ENCODE data around the gene CDH20.

The CDH20 gene

DNA sequence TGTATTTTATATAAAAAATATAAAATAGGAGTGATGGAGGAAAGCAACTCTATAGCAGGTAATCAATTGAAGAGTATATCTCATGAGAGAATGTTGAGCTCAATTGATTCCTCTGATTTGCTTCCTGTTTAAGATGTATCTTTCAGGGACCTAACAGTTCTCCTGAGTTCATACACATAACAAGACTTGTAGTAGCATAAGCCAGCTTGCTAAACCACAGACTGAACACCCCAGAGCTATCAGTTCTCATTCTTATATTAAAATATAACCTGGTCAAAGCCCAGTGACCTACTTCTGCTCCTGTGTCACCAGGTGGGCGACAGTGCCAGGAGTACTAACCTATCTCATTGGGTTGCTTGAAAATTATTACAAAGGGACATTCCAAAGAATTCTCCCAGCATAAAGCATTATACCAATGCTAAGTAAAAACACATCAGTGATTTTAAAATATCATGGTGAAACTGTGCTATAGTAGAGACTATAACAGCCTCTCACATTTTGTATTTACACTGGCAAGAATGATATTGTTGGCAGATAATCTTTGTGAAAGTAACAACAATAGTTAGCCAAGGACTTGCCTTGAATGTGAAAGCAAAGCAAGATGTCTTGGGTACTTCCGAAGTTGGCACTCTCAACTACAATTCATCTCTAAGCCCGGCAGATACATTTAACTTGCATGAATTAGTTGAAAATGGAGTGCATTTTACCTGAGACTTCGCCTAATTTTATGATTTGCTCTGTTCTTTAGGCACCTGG, 40.8 kb upstream of the CDH20 start:
- no peak for TF ChIP-seq TAF1 (IDR thresholded peaks at IDR 0.05; ENCODE audit: borderline replicate concordance, insufficient read depth, low read length)
- TF ChIP-seq, protein P1, sequence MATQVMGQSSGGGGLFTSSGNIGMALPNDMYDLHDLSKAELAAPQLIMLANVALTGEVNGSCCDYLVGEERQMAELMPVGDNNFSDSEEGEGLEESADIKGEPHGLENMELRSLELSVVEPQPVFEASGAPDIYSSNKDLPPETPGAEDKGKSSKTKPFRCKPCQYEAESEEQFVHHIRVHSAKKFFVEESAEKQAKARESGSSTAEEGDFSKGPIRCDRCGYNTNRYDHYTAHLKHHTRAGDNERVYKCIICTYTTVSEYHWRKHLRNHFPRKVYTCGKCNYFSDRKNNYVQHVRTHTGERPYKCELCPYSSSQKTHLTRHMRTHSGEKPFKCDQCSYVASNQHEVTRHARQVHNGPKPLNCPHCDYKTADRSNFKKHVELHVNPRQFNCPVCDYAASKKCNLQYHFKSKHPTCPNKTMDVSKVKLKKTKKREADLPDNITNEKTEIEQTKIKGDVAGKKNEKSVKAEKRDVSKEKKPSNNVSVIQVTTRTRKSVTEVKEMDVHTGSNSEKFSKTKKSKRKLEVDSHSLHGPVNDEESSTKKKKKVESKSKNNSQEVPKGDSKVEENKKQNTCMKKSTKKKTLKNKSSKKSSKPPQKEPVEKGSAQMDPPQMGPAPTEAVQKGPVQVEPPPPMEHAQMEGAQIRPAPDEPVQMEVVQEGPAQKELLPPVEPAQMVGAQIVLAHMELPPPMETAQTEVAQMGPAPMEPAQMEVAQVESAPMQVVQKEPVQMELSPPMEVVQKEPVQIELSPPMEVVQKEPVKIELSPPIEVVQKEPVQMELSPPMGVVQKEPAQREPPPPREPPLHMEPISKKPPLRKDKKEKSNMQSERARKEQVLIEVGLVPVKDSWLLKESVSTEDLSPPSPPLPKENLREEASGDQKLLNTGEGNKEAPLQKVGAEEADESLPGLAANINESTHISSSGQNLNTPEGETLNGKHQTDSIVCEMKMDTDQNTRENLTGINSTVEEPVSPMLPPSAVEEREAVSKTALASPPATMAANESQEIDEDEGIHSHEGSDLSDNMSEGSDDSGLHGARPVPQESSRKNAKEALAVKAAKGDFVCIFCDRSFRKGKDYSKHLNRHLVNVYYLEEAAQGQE (IDR thresholded peaks at IDR 0.05; ENCODE audit: insufficient read depth in 1 of 2, low read depth in 2 of 2, low read length in 2 of 2) = no peak
- TF ChIP-seq POLR2AphosphoS5 (IDR thresholded peaks at IDR 0.05; ENCODE audit: low read depth, low read length) = no peak
- TF ChIP-seq SIN3A (IDR thresholded peaks at IDR 0.05; ENCODE audit: borderline replicate concordance, insufficient read depth, low read length) = no peak
- no peak for TF ChIP-seq FOXP2 (optimal IDR thresholded peaks at IDR 0.05; ENCODE audit: borderline replicate concordance, extremely low read depth, extremely low read length, insufficient read depth)

DNA sequence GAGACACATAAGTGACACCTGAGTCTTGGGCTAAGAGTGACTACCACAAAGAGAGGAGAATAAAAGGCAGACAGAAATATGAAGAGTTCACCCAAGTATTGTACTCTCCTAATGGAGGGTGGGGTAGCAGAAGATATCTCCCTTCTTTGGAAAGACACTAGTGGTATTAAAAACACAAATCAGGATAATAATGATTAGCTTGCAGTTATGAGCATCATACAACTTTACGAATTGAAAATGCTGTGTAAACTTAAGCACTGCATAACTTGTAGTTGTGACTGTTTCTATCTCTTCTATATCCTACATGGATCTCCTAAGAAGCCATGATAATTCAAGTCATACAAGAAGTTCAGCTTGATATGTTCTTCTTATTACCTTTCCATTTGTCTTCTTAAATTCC, 38.1 kb upstream of the CDH20 start:
- no peak for TF ChIP-seq POLR2AphosphoS5 (IDR thresholded peaks at IDR 0.05; ENCODE audit: low read depth, low read length)

DNA sequence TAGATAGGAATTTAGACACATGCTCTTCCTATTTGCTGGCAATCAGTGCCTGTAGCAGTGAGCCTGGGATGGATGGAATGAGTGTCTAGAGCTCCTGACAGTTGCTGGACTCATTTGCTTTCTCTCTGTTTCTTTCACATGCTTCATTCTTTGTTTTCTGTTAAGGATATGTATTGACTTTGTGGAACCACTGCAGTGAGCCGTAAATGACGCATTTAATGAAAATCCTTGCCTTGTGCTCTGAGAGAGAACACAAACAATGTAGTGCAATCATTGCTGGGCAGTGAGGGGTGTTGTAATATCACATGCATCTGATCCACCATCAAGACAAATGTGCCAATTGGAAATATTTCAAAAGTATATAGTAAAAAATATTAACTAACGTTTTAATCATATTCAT, 25.2 kb upstream of the CDH20 start:
- TF ChIP-seq SIN3A (IDR thresholded peaks at IDR 0.05; ENCODE audit: borderline replicate concordance, insufficient read depth, low read length) = no peak
- no peak for TF ChIP-seq POLR2AphosphoS5 (IDR thresholded peaks at IDR 0.05; ENCODE audit: low read depth, low read length)
- TF ChIP-seq, protein P1 (IDR thresholded peaks at IDR 0.05; ENCODE audit: insufficient read depth in 1 of 2, low read depth in 2 of 2, low read length in 2 of 2) = no peak
- no peak for TF ChIP-seq FOXP2 (optimal IDR thresholded peaks at IDR 0.05; ENCODE audit: borderline replicate concordance, extremely low read depth, extremely low read length, insufficient read depth)
- no peak for TF ChIP-seq TAF1 (IDR thresholded peaks at IDR 0.05; ENCODE audit: borderline replicate concordance, insufficient read depth, low read length)

DNA sequence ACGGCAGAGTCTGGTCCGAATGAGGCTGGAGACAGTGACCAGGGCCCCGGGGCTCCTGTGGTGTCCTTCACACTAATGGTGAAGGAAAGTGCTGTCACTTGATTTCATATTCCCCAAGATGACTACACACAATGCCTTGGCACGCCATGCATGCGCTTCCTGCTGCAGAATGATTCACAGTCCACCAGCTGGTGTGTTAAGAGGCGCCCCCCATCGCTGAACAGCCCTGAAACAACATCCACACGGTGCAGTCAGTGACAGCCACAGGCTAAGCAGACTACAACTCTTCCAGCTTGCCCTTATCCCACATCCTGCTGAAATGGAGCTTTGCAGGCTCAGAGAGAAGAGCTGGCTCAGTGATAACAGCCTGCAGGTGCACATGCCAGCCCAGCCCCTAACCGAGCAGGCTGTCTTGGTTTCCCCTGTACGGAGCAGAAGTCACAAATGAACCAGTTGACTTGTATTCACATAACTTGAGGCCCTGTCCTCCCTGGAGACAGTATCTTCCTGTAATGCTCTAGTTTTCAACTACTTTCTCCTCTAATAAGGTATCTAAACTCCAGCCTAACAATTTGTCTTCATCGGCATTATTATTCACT, 24.3 kb upstream of the CDH20 start:
- TF ChIP-seq TAF1 (IDR thresholded peaks at IDR 0.05; ENCODE audit: borderline replicate concordance, insufficient read depth, low read length) = no peak
- TF ChIP-seq, protein P1 (IDR thresholded peaks at IDR 0.05; ENCODE audit: insufficient read depth in 1 of 2, low read depth in 2 of 2, low read length in 2 of 2) = no peak
- TF ChIP-seq FOXP2 (optimal IDR thresholded peaks at IDR 0.05; ENCODE audit: borderline replicate concordance, extremely low read depth, extremely low read length, insufficient read depth) = no peak
- TF ChIP-seq POLR2AphosphoS5 (IDR thresholded peaks at IDR 0.05; ENCODE audit: low read depth, low read length) = no peak
- no peak for TF ChIP-seq SIN3A (IDR thresholded peaks at IDR 0.05; ENCODE audit: borderline replicate concordance, insufficient read depth, low read length)

DNA sequence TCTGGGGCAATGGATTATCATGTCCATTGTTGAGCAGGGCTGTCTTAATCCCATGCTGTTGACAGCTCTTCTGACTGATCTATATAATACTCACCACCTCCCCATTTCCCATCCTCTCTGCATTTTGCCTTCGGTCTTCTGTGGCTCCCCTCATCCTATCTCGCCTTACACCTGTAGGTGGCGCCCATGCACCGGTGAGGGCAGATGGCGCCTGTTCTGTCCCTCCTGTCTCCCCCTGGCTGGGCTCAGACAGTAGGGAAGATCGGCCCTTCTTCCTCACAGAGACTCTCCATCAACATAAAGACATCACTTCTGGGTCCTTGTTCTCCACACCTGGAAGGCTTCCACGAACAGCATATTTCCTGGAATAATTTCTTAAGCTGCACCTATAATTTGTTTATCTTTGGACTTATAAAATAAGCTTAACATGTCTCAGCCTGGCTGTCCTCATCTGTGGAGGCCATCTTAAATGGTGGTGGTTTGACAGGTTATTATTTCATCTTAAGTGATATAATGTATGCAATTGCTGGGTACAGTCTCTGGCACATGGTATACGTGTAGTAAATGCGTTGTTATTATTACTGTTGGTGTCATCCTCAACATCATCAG, 10.9 kb upstream of the CDH20 start:
- TF ChIP-seq FOXP2 (optimal IDR thresholded peaks at IDR 0.05; ENCODE audit: borderline replicate concordance, extremely low read depth, extremely low read length, insufficient read depth) (no peak), SIN3A (IDR thresholded peaks at IDR 0.05; ENCODE audit: borderline replicate concordance, insufficient read depth, low read length) (no peak), POLR2AphosphoS5 (IDR thresholded peaks at IDR 0.05; ENCODE audit: low read depth, low read length) (no peak), TAF1 (IDR thresholded peaks at IDR 0.05; ENCODE audit: borderline replicate concordance, insufficient read depth, low read length) (no peak)
- TF ChIP-seq, protein P1 (IDR thresholded peaks at IDR 0.05; ENCODE audit: insufficient read depth in 1 of 2, low read depth in 2 of 2, low read length in 2 of 2) = no peak

Measured in PFSK-1 (cell line).